ENCODE measurements around the gene PSPH. TPM values are rescaled to one million over a fixed set of nuclear protein-coding genes. Genes with fewer than 3 reads are reported as not detected.

The PSPH gene
- polyA plus RNA-seq, 2 donors: 6.6 to 8.6 TPM

DNA sequence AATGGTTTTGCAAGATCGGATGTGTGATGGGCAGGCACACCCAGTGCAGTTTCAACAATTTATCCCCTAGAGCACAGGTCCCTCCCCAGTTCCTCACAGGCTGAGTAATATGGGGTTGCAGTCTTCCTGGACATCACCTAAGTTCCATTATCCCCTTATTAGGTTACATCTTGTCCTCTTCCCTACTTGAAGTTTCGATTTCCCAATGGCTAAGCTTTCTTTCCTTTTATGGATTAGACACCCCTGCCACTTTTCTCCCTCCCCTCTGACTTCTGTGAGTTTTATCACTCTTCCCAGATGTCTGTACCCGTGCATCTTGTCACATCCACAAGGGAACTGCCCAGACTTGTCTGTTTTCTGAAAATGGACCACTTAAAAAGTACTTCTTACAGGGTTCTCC is 89.2 kb downstream of the PSPH start:
- Histone ChIP-seq H3K36me3 (ENCODE audit: control insufficient read depth in 2 of 2, insufficient read depth in 2 of 2, low read length in 1 of 2) (no peaks in the 10 kb centered on the region), H3K4me3 (ENCODE audit: low read depth in 1 of 2, low read length in 2 of 2) (no peak overlapping the region), H3K27me3 (ENCODE audit: control insufficient read depth in 1 of 2, insufficient read depth in 2 of 2, low read length in 2 of 2) (no peaks in the 10 kb centered on the region), H3K27ac (ENCODE audit: low read depth in 2 of 2, low read length in 1 of 2) (no peak overlapping the region), H3K9me3 (ENCODE audit: control insufficient read depth in 2 of 2, insufficient read depth in 1 of 2, low read depth in 1 of 2, low read length in 1 of 2) (no peaks in the 10 kb centered on the region), H3K4me1 (ENCODE audit: control insufficient read depth in 2 of 2, insufficient read depth in 2 of 2, low read length in 1 of 2) (peaks cover 0 to 3% of the 10 kb centered on the region in 2 donors)
- WGBS, 2 donors: 57 to 63% methylated on average over 3 of the region's 3 CpGs

Other genes with a start within 250 kb of the PSPH start
- not detected for gene SEPTIN14, start 188.7 kb downstream of the PSPH start, polyA plus RNA-seq
- under 1 TPM; 0.69 to 0.75 TPM for gene ZNF713, start 164.0 kb downstream of the PSPH start, polyA plus RNA-seq
- 10 to 100 TPM in 1 of 2 donors, 1 to 10 TPM in 1; 9.8 to 12.7 TPM for gene MRPS17, start 99.6 kb downstream of the PSPH start, polyA plus RNA-seq
- 10 to 100 TPM; 15.6 to 21.6 TPM for gene NIPSNAP2, start 86.9 kb downstream of the PSPH start, polyA plus RNA-seq
- 100 to 1,000 TPM; 133 to 157 TPM for gene CCT6A, start 321 bp upstream of the PSPH start, polyA plus RNA-seq
- gene SUMF2, start 12.8 kb upstream of the PSPH start, polyA plus RNA-seq: 10 to 100 TPM; 43.3 to 64.1 TPM
- gene PHKG1, start 41.5 kb upstream of the PSPH start, polyA plus RNA-seq: 1 to 10 TPM; 1.1 to 1.3 TPM
- gene CHCHD2, start 55.0 kb upstream of the PSPH start, polyA plus RNA-seq: 100 to 1,000 TPM; 148 to 438 TPM
- gene NUPR2, start 65.0 kb upstream of the PSPH start, polyA plus RNA-seq: under 1 TPM; 0.67 to 0.69 TPM

Data from esophagus (tissue), 2 donors.